ENCODE results near the gene ANKLE1.

The ANKLE1 gene, protein sequence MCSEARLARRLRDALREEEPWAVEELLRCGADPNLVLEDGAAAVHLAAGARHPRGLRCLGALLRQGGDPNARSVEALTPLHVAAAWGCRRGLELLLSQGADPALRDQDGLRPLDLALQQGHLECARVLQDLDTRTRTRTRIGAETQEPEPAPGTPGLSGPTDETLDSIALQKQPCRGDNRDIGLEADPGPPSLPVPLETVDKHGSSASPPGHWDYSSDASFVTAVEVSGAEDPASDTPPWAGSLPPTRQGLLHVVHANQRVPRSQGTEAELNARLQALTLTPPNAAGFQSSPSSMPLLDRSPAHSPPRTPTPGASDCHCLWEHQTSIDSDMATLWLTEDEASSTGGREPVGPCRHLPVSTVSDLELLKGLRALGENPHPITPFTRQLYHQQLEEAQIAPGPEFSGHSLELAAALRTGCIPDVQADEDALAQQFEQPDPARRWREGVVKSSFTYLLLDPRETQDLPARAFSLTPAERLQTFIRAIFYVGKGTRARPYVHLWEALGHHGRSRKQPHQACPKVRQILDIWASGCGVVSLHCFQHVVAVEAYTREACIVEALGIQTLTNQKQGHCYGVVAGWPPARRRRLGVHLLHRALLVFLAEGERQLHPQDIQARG

DNA sequence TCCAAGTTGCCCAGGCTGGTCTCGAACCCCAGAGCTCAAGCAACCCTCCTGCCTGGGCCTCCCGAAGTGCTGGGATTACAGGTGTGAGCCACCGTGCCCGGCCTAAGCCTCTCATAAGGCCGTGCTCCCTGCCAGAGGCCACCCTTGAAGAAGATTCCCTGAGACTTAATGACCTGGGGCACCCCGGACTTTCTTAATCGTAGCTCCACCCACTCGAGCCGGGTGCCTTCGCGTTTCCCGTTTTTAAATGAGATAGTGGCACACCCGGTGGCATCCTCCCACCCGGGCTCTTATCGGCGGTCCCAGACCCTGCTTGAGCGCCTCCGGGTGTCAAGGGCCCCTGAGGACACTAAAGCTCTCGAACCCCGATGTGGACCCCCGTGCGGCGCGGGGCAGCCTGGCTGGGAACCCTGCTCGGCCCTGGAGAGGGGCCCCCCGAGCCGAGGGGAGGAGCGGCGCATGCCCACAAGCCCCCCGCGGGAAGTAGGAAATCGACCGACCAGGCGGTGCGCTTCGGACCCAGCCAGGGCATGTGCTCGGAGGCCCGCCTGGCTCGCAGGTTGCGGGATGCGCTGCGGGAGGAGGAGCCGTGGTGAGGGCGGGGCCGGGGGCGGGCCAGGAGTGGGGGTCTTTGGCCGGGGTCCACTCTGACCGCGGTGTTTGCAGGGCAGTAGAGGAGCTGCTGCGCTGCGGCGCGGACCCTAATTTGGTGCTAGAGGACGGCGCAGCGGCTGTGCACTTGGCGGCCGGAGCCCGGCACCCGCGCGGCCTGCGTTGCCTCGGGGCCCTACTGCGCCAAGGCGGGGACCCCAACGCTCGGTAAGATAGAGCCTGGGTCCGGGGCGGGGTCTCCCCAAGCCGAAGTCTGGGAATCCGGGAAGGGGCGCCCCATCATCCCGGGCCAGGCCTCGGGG, at the start of gene ANKLE1:
TSS of gene ANKLE1 (plus strand) at position 511 of the 914 bp plus-strand sequence. CDS start at position 531, 20 bp downstream.
- H3K4me1 Mint-ChIP-seq: peaks cover 11 to 32% of the 10 kb centered on the region in 2 donors
- peaks cover 29 to 40% of the 10 kb centered on the region in 2 donors for H3K36me3 Mint-ChIP-seq
- peak within 1 kb of the TSS; percentile 88 to 90 for H3K4me3 Mint-ChIP-seq
- H3K27me3 Mint-ChIP-seq: no peaks in the 10 kb centered on the region
- H3K27ac Mint-ChIP-seq: peak within 1 kb of the TSS; percentile 80
- ATAC-seq (replicated peaks) (peak; percentile 69 to 72), DNase-seq (peak; percentile 64)
- H3K9me3 Mint-ChIP-seq: no peaks in the 10 kb centered on the region

DNA sequence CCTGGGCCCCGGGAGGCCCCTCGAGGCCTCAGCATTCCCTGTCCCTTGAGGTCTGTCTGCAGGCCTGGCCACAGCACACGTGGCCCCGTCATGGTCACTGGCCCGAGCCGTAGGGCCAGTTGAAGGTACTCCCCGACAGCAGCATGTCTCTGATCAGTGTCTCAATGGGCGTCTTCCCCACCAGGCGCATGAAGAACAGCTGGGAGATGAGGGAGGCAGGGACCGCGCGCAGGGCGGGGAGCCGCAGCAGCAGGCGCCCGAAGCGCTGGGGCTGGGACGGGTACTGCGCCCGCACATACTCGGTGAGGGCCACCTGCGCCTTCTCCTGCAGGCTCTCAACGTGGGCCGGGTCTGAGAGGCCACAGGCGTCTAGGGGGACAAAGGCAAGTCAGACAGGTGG, 49.4 kb upstream of the ANKLE1 start:
- Mint-ChIP-seq H3K27ac (peak overlapping the region; percentile 71), H3K9me3 (no peaks in the 10 kb centered on the region), H3K27me3 (no peaks in the 10 kb centered on the region), H3K4me1 (peaks cover 9 to 26% of the 10 kb centered on the region in 2 donors), H3K36me3 (peaks cover 18 to 33% of the 10 kb centered on the region in 2 donors), H3K4me3 (no peak overlapping the region)
- no peak for DNase-seq
- no peak for ATAC-seq (replicated peaks)

DNA sequence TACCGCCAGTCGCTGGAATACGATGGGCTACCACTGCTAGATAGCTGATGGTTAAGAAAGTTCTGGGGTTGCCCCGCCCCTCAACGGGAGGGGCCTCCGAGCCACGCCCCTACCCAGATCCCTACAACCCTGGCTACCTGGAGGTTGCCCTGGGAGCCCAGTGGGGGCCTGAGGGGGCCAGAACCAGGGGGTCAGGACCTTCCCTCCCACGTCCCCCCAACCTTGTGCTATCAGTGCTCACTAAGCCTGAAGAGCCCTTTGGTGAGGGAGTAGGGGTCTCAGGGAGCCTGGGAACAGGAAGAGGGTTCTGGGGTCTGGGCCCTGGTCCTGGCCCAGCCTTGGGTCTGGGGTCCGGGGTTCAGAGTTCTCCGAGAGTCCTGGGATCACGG, 46.8 kb upstream of the ANKLE1 start:
- Mint-ChIP-seq H3K4me1 (peaks cover 9 to 20% of the 10 kb centered on the region in 2 donors), H3K4me3 (peak overlapping the region; percentile 84 to 88), H3K9me3 (no peaks in the 10 kb centered on the region), H3K27me3 (no peaks in the 10 kb centered on the region), H3K27ac (peak overlapping the region; percentile 80), H3K36me3 (peaks cover 13 to 27% of the 10 kb centered on the region in 2 donors)
- no peak for DNase-seq
- ATAC-seq (replicated peaks): peak; percentile 76 to 80

DNA sequence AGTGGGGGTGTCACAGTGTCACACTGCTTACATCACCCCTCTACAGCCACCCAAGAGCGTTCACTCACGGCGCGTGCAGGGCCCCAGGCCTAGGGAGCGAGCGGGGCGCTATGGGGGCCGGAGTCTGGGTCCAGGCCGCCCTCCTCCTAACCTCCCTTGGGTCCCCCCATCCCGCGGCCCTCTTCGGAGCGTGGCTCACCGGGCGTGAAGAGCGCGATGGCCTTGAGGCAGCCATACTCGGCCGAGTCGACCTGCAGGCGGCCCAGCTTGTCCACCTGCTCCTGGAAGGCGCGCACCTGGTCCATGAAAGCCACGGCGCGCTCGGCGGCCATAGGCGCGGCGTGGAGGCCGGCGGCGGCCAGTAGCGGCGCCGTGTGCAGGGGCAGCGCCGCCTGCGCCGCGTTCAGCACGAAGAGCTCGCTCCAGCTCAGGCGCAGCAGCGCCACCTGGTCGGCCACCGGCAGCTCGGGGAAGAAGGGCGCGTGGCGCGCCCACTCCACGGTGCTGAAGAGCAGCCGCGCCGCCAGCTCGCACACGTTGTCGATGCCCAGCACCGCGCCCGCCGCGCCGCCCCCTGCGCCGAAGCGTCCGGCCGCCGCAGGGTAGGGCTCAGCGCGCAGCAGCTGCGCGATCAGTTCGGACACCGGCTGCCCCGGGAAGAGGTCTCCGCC, 46.3 kb upstream of the ANKLE1 start:
- Mint-ChIP-seq H3K27me3 (no peaks in the 10 kb centered on the region), H3K36me3 (peaks cover 13 to 25% of the 10 kb centered on the region in 2 donors), H3K4me1 (peaks cover 9 to 20% of the 10 kb centered on the region in 2 donors), H3K4me3 (peak overlapping the region; percentile 84 to 88), H3K27ac (peak overlapping the region; percentile 80), H3K9me3 (no peaks in the 10 kb centered on the region)
- peak; percentile 66 for DNase-seq
- ATAC-seq (replicated peaks): peak; percentile 87 to 90

DNA sequence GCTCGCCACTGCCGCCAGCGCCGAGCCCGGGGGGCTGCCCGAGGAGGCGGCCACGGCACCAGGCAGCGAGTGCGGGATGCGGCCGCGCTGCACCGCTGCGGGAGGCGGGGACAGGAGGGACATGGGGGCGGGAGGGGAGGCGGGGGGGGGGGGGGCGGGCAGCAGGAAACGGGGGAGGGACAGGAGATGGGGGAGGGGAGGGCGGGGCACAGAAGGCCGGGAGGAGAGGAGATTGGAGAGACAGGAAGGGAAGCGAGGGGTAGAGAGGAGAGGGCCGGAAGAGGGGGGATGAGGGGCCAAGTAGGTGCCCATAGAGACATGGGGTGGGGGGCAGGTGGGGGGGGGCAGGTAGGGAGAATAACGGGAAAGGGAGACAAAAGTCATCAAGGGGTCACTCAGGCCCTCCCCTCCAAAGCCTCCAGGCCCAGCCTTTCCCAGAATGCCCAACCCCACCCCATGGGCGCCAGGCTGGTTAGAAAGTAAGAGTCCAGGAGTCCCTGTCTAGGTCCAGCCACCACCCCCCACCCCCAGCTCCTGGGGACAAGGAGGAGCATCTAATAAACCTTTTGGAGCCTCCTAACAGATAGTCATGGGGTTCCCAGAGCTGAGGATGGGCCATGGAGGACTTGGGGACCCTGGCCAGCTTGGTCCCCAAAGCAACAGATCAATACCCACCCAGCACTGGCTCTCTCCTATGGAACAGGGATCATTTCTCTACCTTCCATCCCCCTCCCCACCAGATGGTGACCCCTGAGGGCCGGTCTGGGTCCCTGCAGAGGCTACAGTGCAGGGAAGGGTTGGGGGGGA, 45.5 kb upstream of the ANKLE1 start:
- Mint-ChIP-seq H3K27ac (no peak overlapping the region), H3K36me3 (peaks cover 10 to 23% of the 10 kb centered on the region in 2 donors), H3K27me3 (no peaks in the 10 kb centered on the region), H3K4me1 (peaks cover 12 to 20% of the 10 kb centered on the region in 2 donors), H3K4me3 (peak overlapping the region; percentile 84 to 88), H3K9me3 (no peaks in the 10 kb centered on the region)
- ATAC-seq (replicated peaks) (peak in 1 of 2 donors; percentile 42), DNase-seq (no peak)

DNA sequence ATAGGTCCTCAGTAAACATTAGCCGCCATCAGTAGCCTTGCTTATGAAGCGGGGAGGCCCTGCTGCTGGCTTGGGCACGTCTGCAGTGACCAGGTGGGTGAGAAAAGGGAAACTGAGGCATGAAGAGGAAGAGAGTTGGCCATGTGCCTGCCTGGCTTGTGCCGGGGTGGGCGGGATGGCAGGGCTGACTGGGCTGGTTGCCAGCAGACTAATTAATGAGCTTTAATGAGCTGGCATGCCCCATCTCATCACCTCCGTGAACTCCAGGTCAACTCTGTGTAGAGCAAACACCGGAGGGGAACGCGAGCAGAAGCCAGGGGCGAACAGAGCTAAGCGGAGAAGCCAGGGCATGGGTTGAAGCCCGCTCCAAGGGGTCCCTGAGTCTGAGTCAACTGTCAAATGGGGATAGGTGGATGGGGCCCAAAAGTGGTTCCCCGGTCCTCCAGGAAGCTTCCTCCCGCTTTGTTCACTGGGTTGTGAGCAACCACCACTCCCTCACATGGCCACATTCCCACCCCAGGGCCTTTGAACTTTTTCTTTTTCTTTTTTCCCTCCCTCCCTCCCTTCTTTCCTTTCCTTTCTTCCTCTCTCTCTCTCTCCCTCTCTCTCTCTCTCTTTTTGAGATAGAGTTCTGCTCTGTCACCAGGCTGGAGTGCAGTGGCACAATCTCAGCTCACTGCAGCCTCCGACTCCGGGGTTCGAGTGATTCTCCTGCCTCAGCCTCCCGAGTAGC, 44.7 kb upstream of the ANKLE1 start:
- peaks cover 12 to 20% of the 10 kb centered on the region in 2 donors for H3K4me1 Mint-ChIP-seq
- ATAC-seq (replicated peaks) (no peak), DNase-seq (no peak)
- H3K27me3 Mint-ChIP-seq: no peaks in the 10 kb centered on the region
- H3K27ac Mint-ChIP-seq: no peak overlapping the region
- H3K9me3 Mint-ChIP-seq: no peaks in the 10 kb centered on the region
- no peak overlapping the region for H3K4me3 Mint-ChIP-seq
- peaks cover 9 to 19% of the 10 kb centered on the region in 2 donors for H3K36me3 Mint-ChIP-seq

DNA sequence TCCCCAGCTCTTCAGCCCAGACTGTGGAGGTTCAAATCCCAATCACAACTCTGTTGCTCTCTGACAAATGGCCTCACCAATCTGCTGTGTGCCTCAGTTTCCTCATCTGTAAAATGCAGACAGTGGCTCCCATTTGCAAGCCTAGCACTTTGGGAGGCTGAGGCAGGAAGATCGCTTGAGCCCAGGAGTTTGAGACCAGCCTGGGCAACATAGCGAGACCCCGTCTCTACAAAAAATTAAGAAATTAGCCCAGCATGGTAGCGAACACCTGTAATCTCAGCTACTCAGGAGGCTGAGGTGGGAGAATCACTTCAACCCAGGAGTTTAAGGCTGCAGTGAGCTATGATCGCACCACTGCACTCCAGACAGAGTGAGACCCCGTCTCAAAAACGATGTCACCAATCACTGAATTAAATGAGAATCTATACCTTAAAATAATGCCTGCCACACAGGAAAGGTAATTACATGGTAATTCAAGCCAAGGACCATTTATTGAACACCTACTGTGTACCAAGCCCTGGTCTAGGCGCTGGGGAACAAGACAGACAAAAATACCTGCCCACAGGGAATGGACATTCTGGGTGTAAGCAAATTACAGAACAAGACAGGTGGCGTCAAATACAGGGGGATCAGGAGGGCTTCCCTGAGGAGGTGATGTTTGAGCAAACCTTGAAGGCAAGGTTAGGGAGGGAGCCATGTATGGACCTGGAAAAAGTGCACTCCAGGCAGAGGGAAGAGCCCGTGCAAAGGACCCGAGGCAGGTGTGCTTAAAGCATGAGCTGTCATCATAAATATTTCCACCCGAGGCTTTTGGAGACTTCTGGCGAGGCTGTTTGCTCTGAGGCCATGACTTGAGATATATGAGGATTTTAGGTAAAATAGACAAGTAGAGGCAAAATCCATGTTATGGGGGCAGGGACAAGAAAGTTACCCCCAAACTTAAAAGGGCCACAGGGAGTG, 43.7 kb upstream of the ANKLE1 start:
- no peak overlapping the region for H3K27ac Mint-ChIP-seq
- H3K4me3 Mint-ChIP-seq: no peak overlapping the region
- H3K4me1 Mint-ChIP-seq: peaks cover 19 to 24% of the 10 kb centered on the region in 2 donors
- no peaks in the 10 kb centered on the region for H3K27me3 Mint-ChIP-seq
- ATAC-seq (replicated peaks): no peak
- no peak for DNase-seq
- peaks cover 4 to 12% of the 10 kb centered on the region in 2 donors for H3K36me3 Mint-ChIP-seq
- no peaks in the 10 kb centered on the region for H3K9me3 Mint-ChIP-seq

DNA sequence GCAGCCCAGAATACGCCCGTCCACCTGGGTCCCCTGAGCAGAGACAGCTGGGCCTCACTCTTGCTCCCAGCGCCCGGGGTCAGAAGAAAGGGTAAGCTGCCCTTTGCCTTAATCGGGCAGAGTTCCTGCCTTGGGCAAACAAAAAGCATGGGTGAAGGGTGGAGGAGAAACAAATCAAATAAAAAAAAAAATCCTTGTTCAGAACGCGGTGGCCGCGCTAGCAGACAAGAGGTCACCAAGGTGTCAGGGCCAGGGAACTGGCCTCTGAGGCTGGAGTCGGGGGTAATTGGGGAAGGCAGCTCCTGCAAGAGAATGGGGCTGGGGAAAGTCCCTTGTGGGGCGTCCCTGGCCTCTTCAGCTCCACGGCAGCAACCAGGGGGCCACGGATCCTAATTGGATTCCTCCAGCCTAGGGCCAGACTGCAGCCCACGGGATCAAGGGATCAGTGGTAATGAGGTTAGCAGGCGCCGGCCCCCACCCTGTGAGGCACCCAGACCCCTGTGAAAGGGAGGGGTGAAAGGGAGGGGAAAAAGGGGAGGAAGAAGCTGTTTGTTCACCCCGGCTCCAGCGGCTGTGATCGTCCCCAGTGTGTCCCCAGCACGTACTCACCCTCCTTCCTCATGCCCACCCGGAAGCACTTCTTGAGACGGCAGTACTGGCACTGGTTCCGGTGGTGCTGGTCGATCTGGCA, 41.5 kb upstream of the ANKLE1 start:
- ATAC-seq (replicated peaks): no peak
- Mint-ChIP-seq H3K27ac (peak overlapping the region; percentile 82), H3K4me1 (peaks cover 16 to 18% of the 10 kb centered on the region in 2 donors), H3K27me3 (no peaks in the 10 kb centered on the region), H3K9me3 (no peaks in the 10 kb centered on the region), H3K36me3 (peaks cover 4 to 8% of the 10 kb centered on the region in 2 donors), H3K4me3 (no peak overlapping the region)
- DNase-seq: no peak

DNA sequence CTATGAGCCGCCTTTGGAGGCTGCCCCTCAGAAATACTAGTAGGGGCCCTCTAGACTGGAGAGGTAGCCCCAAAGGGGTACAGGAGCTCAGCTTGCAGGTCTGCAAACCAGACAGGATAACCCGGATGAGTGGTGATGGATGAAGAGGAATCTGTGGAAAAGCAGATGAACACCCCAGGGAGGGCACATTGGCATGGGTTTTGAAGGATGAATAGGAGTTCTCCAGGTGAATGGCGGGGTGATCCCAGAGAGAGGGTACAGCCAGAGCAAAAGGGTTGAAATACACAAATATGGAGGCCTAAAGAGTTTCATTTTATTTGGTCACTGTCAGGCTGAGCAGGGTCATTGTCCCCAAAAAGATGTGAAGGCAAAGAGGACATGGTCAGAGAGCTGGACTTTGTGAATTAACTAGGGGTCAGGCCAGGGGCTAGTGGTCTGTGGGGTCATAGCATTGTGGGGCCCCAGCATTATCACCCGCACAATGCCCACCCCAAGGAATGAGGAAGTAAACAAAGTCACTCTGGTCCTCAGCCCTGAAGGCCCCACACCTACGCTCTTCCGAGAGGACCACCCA, 40.8 kb upstream of the ANKLE1 start:
- peaks cover 10 to 18% of the 10 kb centered on the region in 2 donors for H3K4me1 Mint-ChIP-seq
- no peak for ATAC-seq (replicated peaks)
- H3K4me3 Mint-ChIP-seq: no peak overlapping the region

DNA sequence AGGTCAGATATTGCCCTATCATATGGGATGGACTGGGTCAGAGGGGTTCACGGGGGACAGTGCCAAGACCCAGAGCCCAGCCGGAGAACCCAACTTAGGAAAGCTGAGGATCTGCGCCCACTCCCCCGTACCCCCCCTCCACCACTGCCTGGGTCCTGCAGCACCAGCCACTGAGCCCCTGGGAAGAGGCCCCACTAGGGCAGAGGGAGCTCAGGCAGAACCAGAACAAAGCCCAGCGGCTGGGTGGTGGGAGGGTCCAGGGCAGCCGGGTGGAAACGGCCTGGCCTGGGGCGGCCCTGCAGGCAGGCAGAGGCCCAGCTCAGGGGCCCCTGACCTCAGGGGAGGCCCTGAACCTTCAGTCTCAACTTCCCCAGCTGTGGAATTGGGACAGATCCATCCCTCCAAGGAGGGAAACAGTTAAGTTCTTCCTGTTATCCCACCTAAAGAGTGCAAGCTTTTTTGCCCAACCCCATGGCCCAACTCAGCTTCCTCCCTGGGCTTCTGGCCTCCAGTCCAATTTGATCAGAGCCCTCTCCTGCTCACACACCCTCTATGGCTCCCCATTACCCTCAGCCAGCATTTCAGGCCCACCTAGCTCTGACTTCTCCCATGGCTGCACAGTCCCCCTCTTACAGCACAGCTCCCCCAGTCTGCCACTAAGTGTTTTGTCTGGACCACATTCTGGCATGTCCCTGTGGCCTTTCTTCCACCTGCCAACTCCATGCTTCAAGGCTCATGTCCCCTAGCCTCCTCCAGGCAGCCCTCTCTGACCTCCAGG, 39.1 kb upstream of the ANKLE1 start:
- DNase-seq: no peak
- no peaks in the 10 kb centered on the region for H3K27me3 Mint-ChIP-seq
- peak overlapping the region; percentile 14 for H3K27ac Mint-ChIP-seq
- ATAC-seq (replicated peaks): no peak
- H3K4me3 Mint-ChIP-seq: peak overlapping the region in 1 of 2 donors; percentile 3
- peaks cover 4 to 8% of the 10 kb centered on the region in 2 donors for H3K36me3 Mint-ChIP-seq
- H3K4me1 Mint-ChIP-seq: peaks cover 21 to 23% of the 10 kb centered on the region in 2 donors
- no peaks in the 10 kb centered on the region for H3K9me3 Mint-ChIP-seq

More for the DNA sequence above, 40.8 kb upstream of the ANKLE1 start:
- Mint-ChIP-seq H3K36me3 (peaks cover 4 to 8% of the 10 kb centered on the region in 2 donors), H3K27me3 (no peaks in the 10 kb centered on the region), H3K27ac (peak overlapping the region; percentile 82), H3K9me3 (no peaks in the 10 kb centered on the region)
- DNase-seq: no peak

Data from stimulated activated naive B cell treated with anti-CD40 and anti-IgM and Interleukin-4, amounts not matched to agents 10 μg/mL and 1 μg/mL and 100 μg/mL, for 72 hours (primary cell).